HCT116 (cell line): ENCODE data around the gene KCNC1. TPM values are rescaled to one million over a fixed set of nuclear protein-coding genes. Genes with fewer than 3 reads are reported as not detected.

Source experiments
- ATAC-seq: fragments of 200-7000 bp; cut with Tn5 transposase; 2 replicates; pipeline ENCODE4 v1.9.1; 2020; ENCODE audit warnings: mild to moderate bottlenecking, moderate library complexity
- BruUV-seq: library from RNA; stranded (reverse); fragments of 400-500 nt; replicated peaks from 2 replicates; lab custom pipeline; 2021; lab: Mats Ljungman, UMichigan
- CTCF ChIA-PET: fragments of 300-600 bp; sonication (Branson Sonifier 250); formaldehyde crosslinking; loops from one replicate; lab custom pipeline; 2021; ENCODE audit warnings: antibody characterized with exemption; lab: Charles Lee
- POLR2A ChIA-PET: fragments of 300-600, 350-600 bp; sonication (Branson Sonifier 250); formaldehyde crosslinking; loops from one replicate; lab custom pipeline; 2021; ENCODE audit warnings: antibody characterized with exemption; lab: Charles Lee
- RAD21 ChIA-PET, 2 experiments: fragments of 300-600 bp; sonication (Branson Sonifier 250); formaldehyde crosslinking; loops; one replicate each; lab custom pipeline; 2023; ENCODE audit warnings: low total read pairs in 2 of 2; ENCODE audit not compliant: uncharacterized antibody in 2 of 2, unreplicated experiment in 2 of 2, low non-redundant PET in 1 of 2; lab: Charles Lee
- DNase-seq: peaks from one replicate; pipeline ENCODE4 v3.0.0-alpha.2; 2010; ENCODE audit warnings: low read depth, low spot score
- H2AFZ ChIP-seq: fragments of 200-600 bp; shearing (Covaris generic), sonication (generic); 2 replicates; pipeline ENCODE4 v1.6.1; 2017; ENCODE audit warnings: low read depth, mixed run types, mixed read lengths, antibody characterized with exemption, low read length; ENCODE audit not compliant: poor library complexity, severe bottlenecking
- H3K27ac ChIP-seq: 2 replicates; pipeline ENCODE4 v1.5.1; 2012; ENCODE audit warnings: low read depth, low read length
- H3K27me3 ChIP-seq: fragments of 200-600 bp; sonication (generic); 2 replicates; pipeline ENCODE4 v1.6.1; 2016; ENCODE audit warnings: mixed run types, low read length, mixed read lengths; ENCODE audit not compliant: insufficient read depth
- H3K36me3 ChIP-seq, 2 experiments: fragments of 200-500 bp in 1 of 2; fragments of 200-600 bp in 1 of 2; sonication (Bioruptor generic) in 1 of 2; sonication (generic) in 1 of 2; 2 replicates each; pipeline versions ENCODE4 v1.5.1 to v1.6.1; 2014 to 2016; ENCODE audit warnings: low read length in 2 of 2, inconsistent platforms in 1 of 2, mixed read lengths in 1 of 2, mixed run types in 1 of 2; ENCODE audit not compliant: insufficient read depth in 2 of 2, control insufficient read depth in 1 of 2
- H3K4me1 ChIP-seq, 2 experiments: fragments of 200-600 bp in 1 of 2; sonication (generic) in 1 of 2; 2 replicates each; pipeline versions ENCODE4 v1.5.1 to v1.6.1; 2012 to 2017; ENCODE audit warnings: low read length in 2 of 2, inconsistent platforms in 1 of 2, mild to moderate bottlenecking in 1 of 2, mixed read lengths in 1 of 2, mixed run types in 1 of 2, moderate library complexity in 1 of 2; ENCODE audit not compliant: insufficient read depth in 2 of 2, control insufficient read depth in 1 of 2
- H3K4me2 ChIP-seq: fragments of 200-600 bp; sonication (generic); 2 replicates; pipeline ENCODE4 v1.6.1; 2017; ENCODE audit warnings: mixed run types, low read length, mixed read lengths
- H3K4me3 ChIP-seq, 2 experiments: fragments of 200-600 bp in 1 of 2; sonication (generic) in 1 of 2; replicated peaks in 1 of 2; 2 replicates each; pipeline ENCODE4 v1.5.1; 2011 to 2016; ENCODE audit warnings: low read length in 2 of 2, control low read depth in 1 of 2, low read depth in 1 of 2, mild to moderate bottlenecking in 1 of 2, mixed read lengths in 1 of 2, mixed run types in 1 of 2
- H3K79me2 ChIP-seq: fragments of 200-600 bp; sonication (generic); 2 replicates; pipeline ENCODE4 v1.6.1; 2017; ENCODE audit warnings: mild to moderate bottlenecking, mixed run types, low read length, moderate library complexity, mixed read lengths; ENCODE audit not compliant: insufficient read depth
- H3K9ac ChIP-seq: fragments of 200-600 bp; sonication (generic); 2 replicates; pipeline ENCODE4 v1.6.1; 2016; ENCODE audit warnings: low read length, mixed read lengths
- H3K9me2 ChIP-seq: fragments of 200-600 bp; sonication (generic), shearing (Covaris generic); 2 replicates; pipeline ENCODE4 v1.6.1; 2017; ENCODE audit warnings: mixed run types, mild to moderate bottlenecking, moderate library complexity; ENCODE audit not compliant: insufficient read depth
- H3K9me3 ChIP-seq, 2 experiments: fragments of 200-500 bp in 1 of 2; fragments of 200-600 bp in 1 of 2; sonication (Bioruptor generic) in 1 of 2; sonication (generic) in 1 of 2; 2 replicates each; pipeline ENCODE4 v1.6.1; 2014 to 2017; ENCODE audit warnings: low read length in 2 of 2, mixed read lengths in 2 of 2, inconsistent platforms in 1 of 2, low read depth in 1 of 2, mild to moderate bottlenecking in 1 of 2, mixed run types in 1 of 2, moderate library complexity in 1 of 2; ENCODE audit not compliant: control insufficient read depth in 1 of 2, insufficient read depth in 1 of 2
- H4K20me1 ChIP-seq: fragments of 200-600 bp; sonication (generic), shearing (Covaris generic); 2 replicates; pipeline ENCODE4 v1.6.1; 2017; ENCODE audit warnings: mixed run types, mild to moderate bottlenecking, moderate library complexity; ENCODE audit not compliant: insufficient read depth
- CBX3 ChIP-seq: IDR thresholded peaks from 2 replicates; pipeline ENCODE4 v1.6.1; 2012; ENCODE audit warnings: low read depth
- CEBPB ChIP-seq: IDR thresholded peaks from 2 replicates; pipeline ENCODE4 v1.6.1; 2012; ENCODE audit warnings: low read depth
- EGR1 ChIP-seq: IDR thresholded peaks from 2 replicates; pipeline ENCODE4 v1.6.1; 2012; ENCODE audit warnings: low read depth
- EZH2 ChIP-seq: fragments of 200-600 bp; sonication (generic); IDR thresholded peaks from 2 replicates; pipeline ENCODE4 v1.6.1; 2017; ENCODE audit warnings: antibody characterized with exemption, mixed run types
- EZH2phosphoT487 ChIP-seq: fragments of 200-600 bp; IDR thresholded peaks from 2 replicates; pipeline ENCODE4 v1.6.1; 2018; ENCODE audit warnings: antibody characterized with exemption, borderline replicate concordance
- FOSL1 ChIP-seq: IDR thresholded peaks from 2 replicates; pipeline ENCODE4 v1.6.1; 2012; ENCODE audit warnings: low read depth
- POLR2AphosphoS5 ChIP-seq: IDR thresholded peaks from 2 replicates; pipeline ENCODE4 v1.6.1; 2011; ENCODE audit warnings: mild to moderate bottlenecking, low read depth, low read length, moderate library complexity
- SIN3A ChIP-seq: IDR thresholded peaks from 2 replicates; pipeline ENCODE4 v1.6.1; 2012; ENCODE audit warnings: low read depth
- SP1 ChIP-seq: IDR thresholded peaks from 2 replicates; pipeline ENCODE4 v1.6.1; 2012; ENCODE audit warnings: low read depth
- ZFX ChIP-seq: fragments of 450-650 bp; IDR thresholded peaks from 2 replicates; pipeline ENCODE4 v1.6.1; 2017
- intact Hi-C: fragments of 100-400 bp; cut with micrococcal nuclease; formaldehyde crosslinking; loops from 2 replicates; pipeline ENCODE4 v1.10.0; 2022
- total RNA-seq: library from RNA; stranded (reverse); gene quantifications from one replicate; pipeline ENCODE4 v1.2.1, GENCODE V29; 2021; ENCODE audit not compliant: unreplicated experiment
- TF ChIP-seq, protein P1 (sequence below): IDR thresholded peaks from 2 replicates; pipeline ENCODE4 v1.6.1; 2011; ENCODE audit warnings: mild to moderate bottlenecking, low read length, moderate library complexity; ENCODE audit not compliant: insufficient replicate concordance; ENCODE audit errors: extremely low read depth
- TF ChIP-seq, protein P2 (sequence below), 3 experiments: fragments of 200-600 bp in 1 of 3; sonication (generic) in 1 of 3; IDR thresholded peaks in 2 of 3; conservative IDR thresholded peaks in 1 of 3; 2 replicates each; pipeline ENCODE4 v1.5.1; 2012 to 2017; ENCODE audit warnings: low read depth in 2 of 3, low read length in 2 of 3, antibody characterized with exemption in 1 of 3, borderline replicate concordance in 1 of 3, control low read depth in 1 of 3, mild to moderate bottlenecking in 1 of 3, mixed read lengths in 1 of 3, mixed run types in 1 of 3, moderate library complexity in 1 of 3; ENCODE audit not compliant: insufficient read depth in 1 of 3

KCNC1 gene
- total RNA-seq, 1 experiment from 2014 or later, result 0.12 TPM

DNA sequence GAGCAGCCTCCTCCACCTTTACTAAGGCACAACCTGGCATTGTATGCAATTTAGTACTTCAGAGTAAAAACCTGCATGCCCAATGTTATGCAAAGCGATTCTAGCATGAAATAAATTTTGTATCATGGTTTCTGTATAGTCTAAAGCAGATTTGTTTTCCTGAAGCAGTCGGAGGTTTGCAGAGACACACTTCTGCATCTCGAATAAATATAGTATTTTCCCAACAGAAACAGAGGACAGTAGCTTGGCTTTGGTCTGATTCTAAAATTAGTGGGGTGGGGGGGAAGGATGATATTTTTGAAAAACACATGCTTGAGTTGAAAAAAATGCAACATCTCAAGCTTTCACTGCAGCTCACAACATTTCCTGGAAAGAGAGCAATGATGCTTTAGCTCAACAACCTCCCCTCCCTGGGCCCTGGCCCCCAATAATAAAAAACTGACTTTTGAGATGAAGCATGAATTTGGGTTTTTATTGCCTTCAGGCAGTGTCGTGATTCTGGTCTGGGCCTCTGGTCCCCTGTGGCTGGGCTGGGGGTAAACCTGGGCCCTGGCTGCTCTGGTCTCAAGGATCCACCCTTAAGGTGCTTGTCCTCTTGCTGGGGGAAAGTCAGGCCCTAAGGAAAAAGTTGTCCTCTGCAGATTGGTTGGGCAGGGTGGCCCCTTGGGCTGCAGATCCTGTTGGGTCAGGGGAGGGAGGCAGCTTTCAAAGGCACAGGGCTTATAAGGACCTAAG lies 48.2 kb downstream of the KCNC1 start:
- H3K9me3 ChIP-seq, result no peaks in the 10 kb centered on the region
- ChIA-PET CTCF (no interaction called here), RAD21 (no interaction called here), POLR2A (no interaction called here)
- TF ChIP-seq ZFX, result no peak
- no peak for TF ChIP-seq CEBPB
- TF ChIP-seq EZH2phosphoT487, result no peak
- no peak for TF ChIP-seq EGR1
- TF ChIP-seq, protein P1, sequence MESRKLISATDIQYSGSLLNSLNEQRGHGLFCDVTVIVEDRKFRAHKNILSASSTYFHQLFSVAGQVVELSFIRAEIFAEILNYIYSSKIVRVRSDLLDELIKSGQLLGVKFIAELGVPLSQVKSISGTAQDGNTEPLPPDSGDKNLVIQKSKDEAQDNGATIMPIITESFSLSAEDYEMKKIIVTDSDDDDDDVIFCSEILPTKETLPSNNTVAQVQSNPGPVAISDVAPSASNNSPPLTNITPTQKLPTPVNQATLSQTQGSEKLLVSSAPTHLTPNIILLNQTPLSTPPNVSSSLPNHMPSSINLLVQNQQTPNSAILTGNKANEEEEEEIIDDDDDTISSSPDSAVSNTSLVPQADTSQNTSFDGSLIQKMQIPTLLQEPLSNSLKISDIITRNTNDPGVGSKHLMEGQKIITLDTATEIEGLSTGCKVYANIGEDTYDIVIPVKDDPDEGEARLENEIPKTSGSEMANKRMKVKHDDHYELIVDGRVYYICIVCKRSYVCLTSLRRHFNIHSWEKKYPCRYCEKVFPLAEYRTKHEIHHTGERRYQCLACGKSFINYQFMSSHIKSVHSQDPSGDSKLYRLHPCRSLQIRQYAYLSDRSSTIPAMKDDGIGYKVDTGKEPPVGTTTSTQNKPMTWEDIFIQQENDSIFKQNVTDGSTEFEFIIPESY, result no peak
- TF ChIP-seq POLR2AphosphoS5, result no peak
- TF ChIP-seq CBX3, result no peak
- TF ChIP-seq, protein P2, sequence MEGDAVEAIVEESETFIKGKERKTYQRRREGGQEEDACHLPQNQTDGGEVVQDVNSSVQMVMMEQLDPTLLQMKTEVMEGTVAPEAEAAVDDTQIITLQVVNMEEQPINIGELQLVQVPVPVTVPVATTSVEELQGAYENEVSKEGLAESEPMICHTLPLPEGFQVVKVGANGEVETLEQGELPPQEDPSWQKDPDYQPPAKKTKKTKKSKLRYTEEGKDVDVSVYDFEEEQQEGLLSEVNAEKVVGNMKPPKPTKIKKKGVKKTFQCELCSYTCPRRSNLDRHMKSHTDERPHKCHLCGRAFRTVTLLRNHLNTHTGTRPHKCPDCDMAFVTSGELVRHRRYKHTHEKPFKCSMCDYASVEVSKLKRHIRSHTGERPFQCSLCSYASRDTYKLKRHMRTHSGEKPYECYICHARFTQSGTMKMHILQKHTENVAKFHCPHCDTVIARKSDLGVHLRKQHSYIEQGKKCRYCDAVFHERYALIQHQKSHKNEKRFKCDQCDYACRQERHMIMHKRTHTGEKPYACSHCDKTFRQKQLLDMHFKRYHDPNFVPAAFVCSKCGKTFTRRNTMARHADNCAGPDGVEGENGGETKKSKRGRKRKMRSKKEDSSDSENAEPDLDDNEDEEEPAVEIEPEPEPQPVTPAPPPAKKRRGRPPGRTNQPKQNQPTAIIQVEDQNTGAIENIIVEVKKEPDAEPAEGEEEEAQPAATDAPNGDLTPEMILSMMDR (IDR thresholded peaks at IDR 0.05 in 2 of 3, conservative IDR thresholded peaks at IDR 0.05 in 1 of 3; ENCODE audit: borderline replicate concordance in 1 of 3, insufficient read depth in 1 of 3, low read depth in 2 of 3, low read length in 2 of 3), result no peak
- no peak for TF ChIP-seq SIN3A
- no peak for TF ChIP-seq FOSL1
- TF ChIP-seq SP1, result no peak
- TF ChIP-seq EZH2, result no peak
- H3K9me2 ChIP-seq, result no peaks in the 10 kb centered on the region
- H3K9ac ChIP-seq, result no peak overlapping the region
- no peak overlapping the region for H3K4me2 ChIP-seq
- DNase-seq, result no peak
- H3K27ac ChIP-seq, result no peak overlapping the region
- BruUV-seq, result no TSS peak
- H3K36me3 ChIP-seq, result no peaks in the 10 kb centered on the region
- peaks cover 8 to 18% of the 10 kb centered on the region in 2 experiments for H3K4me1 ChIP-seq
- no peaks in the 10 kb centered on the region for H3K79me2 ChIP-seq
- H4K20me1 ChIP-seq, result no peaks in the 10 kb centered on the region
- H3K4me3 ChIP-seq, result no peak overlapping the region
- intact Hi-C loops, result no loop called here
- H2AFZ ChIP-seq, result no peak overlapping the region
- H3K27me3 ChIP-seq, result no peaks in the 10 kb centered on the region
- ATAC-seq, result no peak
